Renal pelvis (tissue), 4 donors: ENCODE results near the gene CRYZL1. TPM values are rescaled to one million over a fixed set of nuclear protein-coding genes. Genes with fewer than 3 reads are reported as not detected.
A peak's percentile ranks its signal among the peaks of the same experiment; 100 is the strongest.

Source experiments
- DNase-seq: peaks from one replicate; pipeline ENCODE4 v3.0.0-alpha.2; 2013
- polyA plus RNA-seq, 3 donors: library from polyadenylated mRNA; unstranded; fragments of 120-200 nt; gene quantifications; one replicate each; pipeline ENCODE4 v1.2.1, GENCODE V29; 2013; ENCODE audit not compliant: insufficient read length in 3 of 3

CRYZL1 gene
- polyA plus RNA-seq, 3 donors: 56.3 to 73.7 (median 67.9) TPM

DNA sequence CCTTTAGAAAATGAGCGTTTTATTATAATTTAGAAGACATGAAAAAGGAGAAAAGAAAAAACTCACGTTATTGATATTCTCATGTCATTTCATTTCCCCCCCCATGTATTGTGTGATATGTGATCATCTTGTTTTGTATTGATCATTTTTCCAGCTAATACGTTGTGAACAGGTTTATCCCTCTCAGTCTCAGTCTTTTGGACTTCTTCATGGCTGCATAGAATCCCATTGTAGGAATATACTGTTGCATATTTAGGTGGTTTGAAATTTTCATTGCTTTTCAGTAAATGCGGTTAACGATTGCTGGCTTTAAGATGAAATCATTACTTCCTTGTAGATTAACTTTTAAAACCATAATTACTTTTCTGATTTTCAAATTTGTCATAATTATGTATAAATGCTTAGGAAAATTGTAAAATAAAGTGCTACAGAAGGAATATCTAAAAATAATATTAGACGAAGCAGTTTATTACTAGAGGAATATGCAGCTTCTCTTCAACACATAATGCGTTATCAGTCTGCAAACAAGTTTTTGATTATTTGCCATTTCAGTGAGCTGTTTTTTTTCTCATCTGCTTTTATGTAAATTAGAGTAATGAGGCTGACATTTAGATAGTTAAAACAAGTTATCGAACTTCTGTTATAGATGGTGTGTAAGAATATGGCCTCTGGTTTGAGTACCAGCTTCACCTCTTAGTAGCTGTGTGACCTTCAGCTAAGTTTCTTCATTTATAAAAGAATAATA lies 96.9 kb downstream of the CRYZL1 start:
- no peak for DNase-seq

DNA sequence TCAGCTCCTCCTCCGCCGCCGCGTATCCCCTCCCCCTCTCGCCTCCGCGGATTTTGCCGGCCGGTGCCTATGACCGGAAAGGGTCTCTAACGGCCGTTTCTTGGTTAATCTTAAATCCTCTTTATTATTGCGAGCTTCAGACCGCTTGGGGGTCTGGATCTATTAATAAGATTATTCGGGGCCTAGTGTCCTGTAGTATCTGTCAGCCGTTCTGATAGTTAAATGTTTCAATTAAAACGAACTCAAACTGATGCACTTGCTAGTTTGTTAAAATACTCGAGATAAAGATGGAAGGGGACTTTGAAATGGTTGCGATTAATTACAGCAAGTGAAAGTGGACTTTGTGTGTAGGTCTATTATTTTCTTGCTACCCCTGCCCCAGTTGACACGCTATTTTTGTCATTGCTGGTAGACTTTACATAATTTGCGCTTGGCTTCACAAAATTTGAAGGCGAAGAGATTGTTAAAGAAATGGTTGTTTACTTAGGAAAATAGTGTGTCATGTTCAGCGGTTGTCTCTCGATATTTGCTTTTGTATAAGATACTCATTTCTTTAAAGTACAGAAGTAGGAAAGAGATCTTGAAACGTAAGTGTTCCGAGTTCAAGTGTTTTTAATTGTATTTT lies 97.9 kb downstream of the CRYZL1 start:
- DNase-seq: no peak

DNA sequence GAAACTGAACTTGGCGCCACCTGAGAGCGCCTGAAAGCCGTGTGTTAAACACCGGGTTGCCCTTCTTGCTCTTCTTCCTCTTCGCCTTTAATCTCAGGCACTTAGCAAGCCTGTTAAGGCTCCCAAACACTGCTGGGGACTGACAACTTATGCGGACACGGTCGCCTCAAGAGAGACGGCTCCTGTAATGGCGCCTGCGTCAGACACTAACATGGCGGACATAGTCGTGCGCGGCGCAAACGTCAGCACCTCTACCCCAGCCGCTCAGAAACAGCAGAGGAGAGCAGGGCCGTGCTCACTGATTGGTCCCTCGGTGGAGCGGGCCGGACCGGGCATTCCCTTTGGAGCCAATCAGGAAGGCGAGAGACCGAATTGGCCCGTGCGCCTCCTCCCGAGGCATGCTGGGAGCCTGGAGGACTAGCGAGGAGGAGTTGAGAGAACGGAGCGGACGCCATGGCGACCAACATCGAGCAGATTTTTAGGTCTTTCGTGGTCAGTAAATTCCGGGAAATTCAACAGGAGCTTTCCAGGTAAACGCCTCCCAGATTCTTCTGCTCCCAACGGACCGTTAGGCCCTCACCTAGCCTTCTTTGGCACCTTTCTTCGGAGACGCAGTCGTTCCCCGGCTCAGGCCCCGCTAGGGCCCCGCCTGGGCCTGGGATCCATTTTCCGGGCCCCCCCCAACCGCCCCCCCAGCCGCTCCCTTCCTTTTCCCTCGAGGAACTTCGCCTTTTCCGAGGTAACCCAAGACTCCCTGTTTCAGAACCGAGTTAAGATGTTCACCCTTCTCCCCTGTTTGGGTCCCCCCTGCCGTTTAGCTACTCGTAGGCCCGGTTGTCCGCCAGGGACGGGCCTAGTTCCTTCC lies 98.7 kb downstream of the CRYZL1 start, which contains the start of gene SON:
Gene SON, plus strand, starts transcription at position 399 of the 865 bp plus-strand sequence. Its CDS starts 55 bp downstream, at position 454.
- peak; percentile 99 for DNase-seq

DNA sequence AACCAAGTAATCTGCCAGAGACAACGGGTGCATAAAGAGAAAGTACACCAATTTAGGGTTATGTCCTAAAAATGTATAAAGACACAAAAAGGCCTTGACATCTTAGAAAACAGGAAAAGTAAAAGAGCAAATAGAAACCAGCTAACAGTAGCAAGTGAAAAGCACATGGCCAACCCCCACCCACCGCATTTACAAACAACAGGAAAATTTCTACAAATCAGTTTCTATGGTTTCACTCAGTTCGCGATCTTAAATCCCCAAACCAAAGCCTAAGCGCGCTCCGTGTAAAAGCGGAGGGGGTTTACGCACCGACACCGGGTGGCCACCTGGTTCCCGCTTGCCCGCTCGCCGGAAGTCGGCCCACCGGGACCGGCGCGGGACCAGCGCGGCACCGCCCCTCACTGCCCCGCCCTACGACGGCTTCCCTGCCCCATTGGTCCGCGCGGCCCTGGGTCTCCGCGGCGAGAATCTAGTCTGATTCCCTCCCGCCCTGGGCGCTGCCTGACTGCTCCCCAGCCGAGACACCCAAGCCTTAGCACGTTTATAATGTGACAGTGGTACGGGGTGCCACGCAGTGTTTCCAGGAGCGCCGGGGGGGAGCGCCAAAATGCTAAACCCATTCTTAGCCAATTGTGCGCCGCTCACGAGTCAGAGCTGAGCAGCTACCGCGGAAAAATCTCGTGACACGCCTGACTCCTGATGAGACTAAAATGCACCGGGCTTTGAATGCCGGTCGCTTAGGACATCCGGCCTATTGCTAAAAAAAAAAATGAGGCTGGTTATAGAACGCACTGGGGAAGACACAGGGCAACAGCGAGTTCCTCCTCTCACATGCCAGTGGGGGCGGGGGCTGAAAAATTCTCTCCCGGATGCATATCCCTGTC lies 99.5 kb downstream of the CRYZL1 start, which contains the start of gene GART:
Gene GART, minus strand, starts transcription at position 362 of the 884 bp plus-strand sequence. CDS start 2,802 bp downstream, outside the sequence.
- DNase-seq: peak; percentile 83

DNA sequence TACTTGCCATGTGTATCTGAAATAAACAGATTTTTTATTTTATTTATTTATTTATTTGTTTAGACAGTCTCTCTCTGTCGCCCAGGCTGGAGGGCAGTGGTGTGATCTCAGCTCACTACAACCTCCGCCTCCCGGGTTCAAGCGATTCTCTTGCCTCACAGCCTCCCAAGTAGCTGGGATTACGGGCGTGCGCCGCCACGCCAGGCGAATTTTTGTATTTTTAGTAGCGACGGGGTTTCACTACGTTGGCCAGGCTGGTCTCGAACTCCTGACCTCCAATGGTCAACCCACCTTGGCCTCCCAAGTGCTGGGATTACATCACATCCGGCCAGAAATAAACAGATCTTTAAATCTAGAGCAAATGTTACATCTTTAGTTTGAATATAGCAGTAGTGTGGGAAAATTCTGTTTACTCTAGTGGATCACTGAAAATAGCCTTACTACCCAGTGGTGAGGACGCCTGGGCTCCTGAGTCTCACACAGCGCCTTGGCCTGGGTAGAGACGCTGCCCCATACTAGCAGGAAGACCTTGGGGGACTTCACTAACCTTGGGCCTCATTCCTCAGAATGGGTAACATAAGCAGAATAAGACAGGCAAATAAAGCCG lies 100.3 kb downstream of the CRYZL1 start:
- peak; percentile 7 for DNase-seq

DNA sequence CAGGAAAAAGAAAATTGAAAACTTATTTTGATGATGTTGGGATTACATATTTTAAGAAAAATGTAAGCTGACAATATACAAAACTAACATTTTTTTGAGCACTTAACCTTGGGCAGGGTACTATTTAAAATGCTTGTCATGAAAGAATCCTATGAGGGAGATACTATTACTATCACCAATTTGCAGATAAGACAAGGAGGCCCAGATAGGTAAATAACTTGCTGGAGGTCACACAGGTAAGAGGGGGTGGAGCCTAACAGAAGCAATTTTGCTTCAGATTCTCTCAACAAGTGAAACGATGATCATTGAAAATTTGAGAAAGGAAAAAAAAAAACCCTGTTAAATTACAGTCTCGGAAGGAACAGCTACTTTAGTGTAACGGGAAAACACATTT lies 100.8 kb downstream of the CRYZL1 start:
- DNase-seq: no peak

DNA sequence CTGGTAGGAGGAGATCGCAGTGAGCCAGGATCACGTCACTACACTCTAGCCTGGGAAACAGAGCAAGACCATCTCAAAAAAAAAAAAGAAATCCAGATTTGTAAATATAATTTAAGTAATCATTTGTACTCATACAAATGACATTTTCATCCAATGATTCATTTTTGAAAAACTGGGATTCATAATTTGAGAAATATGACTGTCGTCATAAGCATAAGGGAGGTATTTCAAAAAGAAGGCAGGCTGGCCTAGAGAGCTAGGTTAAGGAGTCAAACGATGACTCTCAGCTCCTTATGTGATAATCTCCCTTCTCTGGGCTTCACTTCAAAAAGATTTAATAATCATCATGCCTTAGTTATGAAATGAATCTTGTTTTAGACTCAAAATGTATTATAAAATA lies 101.9 kb downstream of the CRYZL1 start:
- no peak for DNase-seq

Other genes starting within 250 kb of the CRYZL1 start
- gene IFNGR2, start 238.3 kb downstream of the CRYZL1 start, polyA plus RNA-seq: 10 to 100 TPM; 78.6 to 83.0 (median 81.3) TPM
- 10 to 100 TPM; 45.8 to 94.5 (median 53.6) TPM for gene TMEM50B, start 161.8 kb downstream of the CRYZL1 start, polyA plus RNA-seq
- gene DNAJC28, start 150.0 kb downstream of the CRYZL1 start, polyA plus RNA-seq: 1 to 10 TPM; 4.6 to 7.2 (median 4.9) TPM
- 10 to 100 TPM; 64.6 to 83.2 (median 83.0) TPM for gene GART, start 99.6 kb downstream of the CRYZL1 start, polyA plus RNA-seq
- gene SON, start 98.7 kb downstream of the CRYZL1 start, polyA plus RNA-seq: 100 to 1,000 TPM; 306 to 376 (median 359) TPM
- 10 to 100 TPM; 32.0 to 41.4 (median 40.2) TPM for gene DONSON, start 53.1 kb downstream of the CRYZL1 start, polyA plus RNA-seq
- 10 to 100 TPM; 41.7 to 57.8 (median 52.6) TPM for gene ITSN1, start 760 bp upstream of the CRYZL1 start, polyA plus RNA-seq